GM12878 (cell line): ENCODE data around the gene SF3B6. TPM values are rescaled to one million over a fixed set of nuclear protein-coding genes. Genes with fewer than 3 reads are reported as not detected.
A peak's percentile ranks its signal among the peaks of the same experiment; 100 is the strongest.

ENCODE experiments used
- ATAC-seq: fragments of 200-7000 bp; cut with Tn5 transposase; 3 replicates; pipeline ENCODE4 v1.9.1; 2020; ENCODE audit warnings: mild to moderate bottlenecking, moderate library complexity
- BruUV-seq: library from RNA; stranded (reverse); fragments of 400-500 nt; replicated peaks from 2 replicates; lab custom pipeline; 2021; lab: Mats Ljungman, UMichigan
- CTCF ChIA-PET: fragments of 300-600 bp; sonication (Branson Sonifier 250); formaldehyde crosslinking; extraction: SDS; loops from one replicate; lab custom pipeline; 2021; ENCODE audit warnings: inconsistent platforms; lab: Yijun Ruan, JAX
- POLR2A ChIA-PET: fragments of 350-600 bp; formaldehyde crosslinking; extraction: SDS; loops from one replicate; lab custom pipeline; 2021; ENCODE audit warnings: inconsistent platforms; lab: Charles Lee
- RAD21 ChIA-PET: fragments of 300-600 bp; sonication (Branson Sonifier 250); formaldehyde crosslinking; loops from one replicate; lab custom pipeline; 2023; ENCODE audit warnings: antibody characterized with exemption; ENCODE audit not compliant: unreplicated experiment; lab: Charles Lee
- SMC1A ChIA-PET: fragments of 300-600 bp; sonication (Branson Sonifier 250); formaldehyde crosslinking; loops from one replicate; lab custom pipeline; 2023; ENCODE audit not compliant: unreplicated experiment, uncharacterized antibody; lab: Charles Lee
- DNase-seq: peaks from one replicate; pipeline ENCODE4 v3.0.0-alpha.2; 2011; ENCODE audit warnings: low read depth, low spot score
- FAIRE-seq: peaks from 3 replicates; lab custom pipeline; 2011; peaks lifted over from hg19 to GRCh38; lab: Jason Lieb, UNC
- H2AFZ ChIP-seq: 2 replicates; pipeline ENCODE4 v1.6.0; 2011; ENCODE audit warnings: low read depth, low read length, control low read depth; ENCODE audit not compliant: control insufficient read depth
- H3K27ac ChIP-seq: 2 replicates; pipeline ENCODE4 v1.5.1; 2011; ENCODE audit warnings: control low read depth; ENCODE audit not compliant: control insufficient read depth, insufficient read depth
- H3K27me3 ChIP-seq, 2 experiments: replicated peaks in 1 of 2; 2 replicates each; pipeline versions ENCODE4 v1.6.0 to v1.6.1; 2011; ENCODE audit warnings: low read length in 1 of 2; ENCODE audit not compliant: control insufficient read depth in 2 of 2, insufficient read depth in 2 of 2
- H3K36me3 ChIP-seq, 2 experiments: 2 replicates each; pipeline ENCODE4 v1.5.1; 2011; ENCODE audit warnings: low read length in 1 of 2; ENCODE audit not compliant: control insufficient read depth in 2 of 2, insufficient read depth in 2 of 2
- H3K4me1 ChIP-seq: 2 replicates; pipeline ENCODE4 v1.6.1; 2011; ENCODE audit warnings: mild to moderate bottlenecking, low read length, moderate library complexity, mixed read lengths; ENCODE audit not compliant: control insufficient read depth, insufficient read depth
- H3K4me2 ChIP-seq: 2 replicates; pipeline ENCODE4 v1.6.0; 2011; ENCODE audit warnings: control low read depth; ENCODE audit not compliant: control insufficient read depth, insufficient read depth
- H3K4me3 ChIP-seq: fragments of 200-600 bp; sonication (generic); 2 replicates; pipeline ENCODE4 v1.5.1; 2016
- H3K79me2 ChIP-seq: 2 replicates; pipeline ENCODE4 v1.6.0; 2011; ENCODE audit warnings: low read length; ENCODE audit not compliant: control insufficient read depth, insufficient read depth
- H3K9ac ChIP-seq: 2 replicates; pipeline ENCODE4 v1.8.0; 2011; ENCODE audit warnings: low read length, control low read depth, mixed read lengths; ENCODE audit not compliant: control insufficient read depth, insufficient read depth
- H3K9me3 ChIP-seq: replicated peaks from 3 replicates; pipeline ENCODE4 v1.5.1; 2011; ENCODE audit warnings: mild to moderate bottlenecking, low read length; ENCODE audit not compliant: control insufficient read depth, insufficient read depth
- H4K20me1 ChIP-seq: 2 replicates; pipeline ENCODE4 v1.6.0; 2011; ENCODE audit not compliant: control insufficient read depth, insufficient read depth
- ASH2L ChIP-seq: fragments of 300-600, 200-600 bp; sonication (generic); IDR thresholded peaks from 2 replicates; pipeline ENCODE4 v1.6.1; 2017; ENCODE audit warnings: low read depth, mild to moderate bottlenecking, borderline replicate concordance
- ATF3 ChIP-seq: IDR thresholded peaks from 2 replicates; pipeline ENCODE4 v1.6.1; 2011; ENCODE audit warnings: low read depth, mild to moderate bottlenecking, low read length, moderate library complexity, borderline replicate concordance; ENCODE audit errors: extremely low read depth
- BHLHE40 ChIP-seq, 2 experiments: fragments of 450-650 bp in 1 of 2; IDR thresholded peaks; 2 replicates each; pipeline ENCODE4 v1.6.1; 2011 to 2017; ENCODE audit warnings: low read depth in 2 of 2, borderline replicate concordance in 1 of 2, improper control_type of control experiment in 1 of 2, low read length in 1 of 2, mild to moderate bottlenecking in 1 of 2
- DPF2 ChIP-seq: fragments of 450-650 bp; IDR thresholded peaks from 2 replicates; pipeline ENCODE4 v1.6.1; 2017; ENCODE audit warnings: mild to moderate bottlenecking
- IRF3 ChIP-seq: fragments of 450-650 bp; IDR thresholded peaks from 2 replicates; pipeline ENCODE4 v1.6.1; 2014; ENCODE audit warnings: mild to moderate bottlenecking
- LARP7 ChIP-seq: fragments of 450-650 bp; IDR thresholded peaks from 2 replicates; pipeline ENCODE4 v1.6.1; 2017; ENCODE audit warnings: mild to moderate bottlenecking
- NKRF ChIP-seq: fragments of 450-650 bp; conservative IDR thresholded peaks from 2 replicates; pipeline ENCODE4 v1.6.1; 2017; ENCODE audit warnings: mild to moderate bottlenecking, moderate library complexity
- NRF1 ChIP-seq: conservative IDR thresholded peaks from 2 replicates; pipeline ENCODE4 v1.6.1; 2011; ENCODE audit warnings: mild to moderate bottlenecking, low read depth, low read length, improper control_type of control experiment
- PKNOX1 ChIP-seq: fragments of 450-650 bp; IDR thresholded peaks from 2 replicates; pipeline ENCODE4 v1.6.1; 2016; ENCODE audit warnings: mild to moderate bottlenecking
- POLR2A ChIP-seq: IDR thresholded peaks from 2 replicates; pipeline ENCODE4 v1.6.1; 2011; ENCODE audit warnings: low read depth, mild to moderate bottlenecking, low read length
- RELA ChIP-seq: fragments of 450-650 bp; IDR thresholded peaks from 2 replicates; pipeline ENCODE4 v1.8.0; 2014; ENCODE audit warnings: borderline replicate concordance; ENCODE audit not compliant: partially characterized antibody
- SIN3A ChIP-seq: IDR thresholded peaks from 2 replicates; pipeline ENCODE4 v1.6.1; 2012; ENCODE audit warnings: low read depth, low read length, improper control_type of control experiment
- SKIL ChIP-seq: fragments of 450-650 bp; IDR thresholded peaks from 2 replicates; pipeline ENCODE4 v1.6.1; 2017; ENCODE audit warnings: mild to moderate bottlenecking, low read depth, inconsistent platforms; ENCODE audit not compliant: poor library complexity, severe bottlenecking
- SMAD5 ChIP-seq: IDR thresholded peaks from 2 replicates; pipeline ENCODE4 v1.6.1; 2016; ENCODE audit warnings: antibody characterized with exemption, low read depth
- TCF3 ChIP-seq: IDR thresholded peaks from 2 replicates; pipeline ENCODE4 v1.6.1; 2012; ENCODE audit warnings: low read depth, mild to moderate bottlenecking, low read length, borderline replicate concordance; ENCODE audit not compliant: insufficient read depth
- ZSCAN29 ChIP-seq: fragments of 450-650 bp; IDR thresholded peaks from 2 replicates; pipeline ENCODE4 v1.6.1; 2017; ENCODE audit warnings: mild to moderate bottlenecking, moderate library complexity
- WGBS: methylation state at CpG from one replicate; pipeline ENCODE4 v1.1.6; 2016; ENCODE audit warnings: low lambda C conversion rate; ENCODE audit not compliant: insufficient replicate concordance, insufficient coverage; ENCODE audit errors: missing lambda C conversion rate; 5-methylcytosine and 5-hydroxymethylcytosine counted together
- in situ Hi-C: fragments of 300-500 bp; cut with MboI; formaldehyde crosslinking; loops from 9 replicates; pipeline ENCODE4 v1.14.3; 2018; ENCODE audit warnings: mixed read lengths
- intact Hi-C: fragments of 100-400 bp; cut with micrococcal nuclease; formaldehyde crosslinking; loops from one replicate; pipeline ENCODE4 v1.14.2; 2022; ENCODE audit not compliant: unreplicated experiment
- polyA plus RNA-seq, 11 experiments: library from polyadenylated mRNA; depleted of rRNA in 4 of 11; unstranded in 6 of 11; stranded (reverse) in 5 of 11; fragments of >200 nt; fragmentation: Nextera tagmentation in 4 of 11; fragmentation: Illumina TruSeq in 1 of 11; extraction: Ambion mirVana in 4 of 11; extraction: Trizol in 1 of 11; gene quantifications; 1 replicate in 1 of 11; 2 replicates in 10 of 11; pipeline versions ENCODE4 v1.2.1 to v1.2.3, GENCODE V29; 2011 to 2016; ENCODE audit warnings: inconsistent platforms in 2 of 11, missing spikeins in 2 of 11, low read depth in 1 of 11
- total RNA-seq, 4 experiments: library from RNA; depleted of rRNA in 3 of 4; stranded (reverse); fragments of >200 nt in 3 of 4; fragmentation: Illumina TruSeq in 1 of 4; extraction: Trizol in 1 of 4; gene quantifications; 2 replicates each; pipeline versions ENCODE4 v1.2.1 to v1.2.3, GENCODE V29; 2013 to 2021

Gene SF3B6
- total and polyA plus RNA-seq, 10 of the 15 experiments (the other 5 are each of a cell fraction or from before 2014, with no cell fraction given), result 118 to 584 (median 270) TPM

- RAD21 ChIA-PET, result interaction anchor here (0.9 to 2.0 kb wide), 6 partner anchors 39 to 261 kb away, joined by 3 to 13 read pairs (median 6); partner anchors contain the start of genes ATAD2B, SF3B6 and TP53I3
- TF ChIP-seq PKNOX1 (peak; percentile 98), SMAD5 (no peak), TCF3 (0 out of 2 replicates have a peak, but pooled peaks have one; percentile 4), ZSCAN29 (peak; percentile 77), RELA (peak; percentile 7), SKIL (no peak), SIN3A (no peak), NKRF (peak; percentile 80), IRF3 (peak; percentile 61), BHLHE40 (IDR thresholded peaks at IDR 0.05; ENCODE audit: borderline replicate concordance in 1 of 2, low read depth in 2 of 2, low read length in 1 of 2) (peak; percentile 56 to 85; a peak in 3 of 4 replicates), POLR2A (peak; percentile 95), LARP7 (peak; percentile 97), ASH2L (peak; percentile 24; the same call in 1 of the 2 replicates), DPF2 (peak; percentile 96), ATF3 (no peak), NRF1 (peak; percentile 50)
These were observed 47.2 kb upstream of the SF3B6 start, which contains the start of the genes FAM228B and PFN4 for GRCh38 chr2:24123195-24123921. Gene FAM228B (plus strand): TSS chr2:24123469. CDS start chr2:24124362, 893 bp downstream. Gene PFN4 (minus strand): TSS chr2:24123334. CDS start chr2:24122535, 799 bp downstream.

More at GRCh38 chr2:24123195-24123921, 47.2 kb upstream of the SF3B6 start, which contains the start of the genes FAM228B and PFN4:
- in situ Hi-C loops, result no loop called here
- Histone ChIP-seq H2AFZ (peak within 1 kb of the TSS; percentile 97), H3K36me3 (no peaks in the 10 kb centered on the region), H3K4me1 (no peaks in the 10 kb centered on the region), H3K27ac (peak within 1 kb of the TSS; percentile 90), H3K79me2 (peaks cover 9% of the 10 kb centered on the region), H3K4me3 (peak within 1 kb of the TSS; percentile 82), H3K9me3 (no peaks in the 10 kb centered on the region), H3K27me3 (no peaks in the 10 kb centered on the region), H4K20me1 (no peaks in the 10 kb centered on the region), H3K4me2 (peak within 1 kb of the TSS; percentile 97), H3K9ac (peak within 1 kb of the TSS; percentile 92)
- SMC1A ChIA-PET, result interaction anchor here (0.6 to 2.8 kb wide), 14 partner anchors 9 to 291 kb away, joined by 3 to 14 read pairs (median 4); partner anchors contain the start of genes SF3B6 and TP53I3
- FAIRE-seq (no peak), ATAC-seq (peak; percentile 98), DNase-seq (peak; percentile 41)
- under 1% methylated on average over 99 of the region's 103 CpGs for WGBS
- intact Hi-C loops, result loop anchor here (1.0 to 2.0 kb wide), 2 partner anchors 40 to 197 kb away; partner anchors contain the start of gene ATAD2B
- CTCF ChIA-PET, result interaction anchor here (0.8 to 3.2 kb wide), 9 partner anchors 39 to 299 kb away, joined by 3 to 16 read pairs (median 5); partner anchors contain the start of genes SF3B6 and TP53I3
- POLR2A ChIA-PET, result interaction anchor here (0.8 to 2.2 kb wide), 5 partner anchors 13 to 196 kb away, joined by 3 to 14 read pairs (median 5); partner anchors contain the start of genes ATAD2B and TP53I3
- BruUV-seq, result TSS peak; percentile 77
